CD4-positive, alpha-beta T cell treated with Interleukin-2 at 100 ng/mL for 4 hours (primary cell): ENCODE measurements around the gene GRIP2.

Experiments
- DNase-seq: peaks from one replicate; pipeline ENCODE4 v3.0.0-alpha.2; 2020; ENCODE audit warnings: low spot score

The GRIP2 gene

GRCh38 chr3:14484741-14485140 lies 55.4 kb downstream of the GRIP2 start:
- DNase-seq = no peak

GRCh38 chr3:14483286-14483685 lies 56.9 kb downstream of the GRIP2 start:
- DNase-seq = no peak

GRCh38 chr3:14482271-14482721 lies 57.8 kb downstream of the GRIP2 start:
- DNase-seq = no peak

GRCh38 chr3:14481646-14482036 lies 58.5 kb downstream of the GRIP2 start:
- DNase-seq = no peak

- no peak for DNase-seq
Measured at GRCh38 chr3:14481018-14481645, 59.0 kb downstream of the GRIP2 start.

- no peak for DNase-seq
Measured at GRCh38 chr3:14480207-14481017, 59.7 kb downstream of the GRIP2 start.

GRCh38 chr3:14479591-14479990 lies 60.6 kb downstream of the GRIP2 start:
- no peak for DNase-seq

- DNase-seq = no peak
Measured at GRCh38 chr3:14478956-14479550, 61.1 kb downstream of the GRIP2 start.

- DNase-seq = no peak
Measured at GRCh38 chr3:14477311-14477935, 62.7 kb downstream of the GRIP2 start.

GRCh38 chr3:14476583-14477265 lies 63.4 kb downstream of the GRIP2 start:
- DNase-seq = no peak

- no peak for DNase-seq
Measured at GRCh38 chr3:14475621-14476020, 64.5 kb downstream of the GRIP2 start.

GRCh38 chr3:14474363-14475081 lies 65.6 kb downstream of the GRIP2 start:
- DNase-seq = no peak

- DNase-seq = no peak
Measured at GRCh38 chr3:14473411-14473891, 66.7 kb downstream of the GRIP2 start.

- no peak for DNase-seq
Measured at GRCh38 chr3:14472471-14473351, 67.4 kb downstream of the GRIP2 start.

- DNase-seq = no peak
Measured at GRCh38 chr3:14471690-14472089, 68.5 kb downstream of the GRIP2 start.

GRCh38 chr3:14471016-14471415 lies 69.1 kb downstream of the GRIP2 start:
- no peak for DNase-seq

GRCh38 chr3:14470461-14470860 lies 69.7 kb downstream of the GRIP2 start:
- DNase-seq = no peak

- DNase-seq = no peak
Measured at GRCh38 chr3:14468621-14468981, 71.5 kb downstream of the GRIP2 start.

- peak; percentile 42 for DNase-seq
Measured at GRCh38 chr3:14467814-14468620, 72.1 kb downstream of the GRIP2 start.
